VCaP (cell line): Measurements from ENCODE around the gene R3HDML.

Source experiments
- H3K27ac ChIP-seq: fragments of 450-650 bp; 2 replicates; pipeline ENCODE4 v1.5.1; 2017
- TF ChIP-seq, protein P1 (sequence below): fragments of 450-650 bp; conservative IDR thresholded peaks from 2 replicates; pipeline ENCODE4 v1.5.1; 2017; ENCODE audit warnings: mild to moderate bottlenecking, moderate library complexity

R3HDML gene

GRCh38 chr20:44301285-44301684 is 35.6 kb upstream of the R3HDML start:
- H3K27ac ChIP-seq, result no peak overlapping the region
- TF ChIP-seq, protein P1, sequence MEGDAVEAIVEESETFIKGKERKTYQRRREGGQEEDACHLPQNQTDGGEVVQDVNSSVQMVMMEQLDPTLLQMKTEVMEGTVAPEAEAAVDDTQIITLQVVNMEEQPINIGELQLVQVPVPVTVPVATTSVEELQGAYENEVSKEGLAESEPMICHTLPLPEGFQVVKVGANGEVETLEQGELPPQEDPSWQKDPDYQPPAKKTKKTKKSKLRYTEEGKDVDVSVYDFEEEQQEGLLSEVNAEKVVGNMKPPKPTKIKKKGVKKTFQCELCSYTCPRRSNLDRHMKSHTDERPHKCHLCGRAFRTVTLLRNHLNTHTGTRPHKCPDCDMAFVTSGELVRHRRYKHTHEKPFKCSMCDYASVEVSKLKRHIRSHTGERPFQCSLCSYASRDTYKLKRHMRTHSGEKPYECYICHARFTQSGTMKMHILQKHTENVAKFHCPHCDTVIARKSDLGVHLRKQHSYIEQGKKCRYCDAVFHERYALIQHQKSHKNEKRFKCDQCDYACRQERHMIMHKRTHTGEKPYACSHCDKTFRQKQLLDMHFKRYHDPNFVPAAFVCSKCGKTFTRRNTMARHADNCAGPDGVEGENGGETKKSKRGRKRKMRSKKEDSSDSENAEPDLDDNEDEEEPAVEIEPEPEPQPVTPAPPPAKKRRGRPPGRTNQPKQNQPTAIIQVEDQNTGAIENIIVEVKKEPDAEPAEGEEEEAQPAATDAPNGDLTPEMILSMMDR, result no peak

DNA sequence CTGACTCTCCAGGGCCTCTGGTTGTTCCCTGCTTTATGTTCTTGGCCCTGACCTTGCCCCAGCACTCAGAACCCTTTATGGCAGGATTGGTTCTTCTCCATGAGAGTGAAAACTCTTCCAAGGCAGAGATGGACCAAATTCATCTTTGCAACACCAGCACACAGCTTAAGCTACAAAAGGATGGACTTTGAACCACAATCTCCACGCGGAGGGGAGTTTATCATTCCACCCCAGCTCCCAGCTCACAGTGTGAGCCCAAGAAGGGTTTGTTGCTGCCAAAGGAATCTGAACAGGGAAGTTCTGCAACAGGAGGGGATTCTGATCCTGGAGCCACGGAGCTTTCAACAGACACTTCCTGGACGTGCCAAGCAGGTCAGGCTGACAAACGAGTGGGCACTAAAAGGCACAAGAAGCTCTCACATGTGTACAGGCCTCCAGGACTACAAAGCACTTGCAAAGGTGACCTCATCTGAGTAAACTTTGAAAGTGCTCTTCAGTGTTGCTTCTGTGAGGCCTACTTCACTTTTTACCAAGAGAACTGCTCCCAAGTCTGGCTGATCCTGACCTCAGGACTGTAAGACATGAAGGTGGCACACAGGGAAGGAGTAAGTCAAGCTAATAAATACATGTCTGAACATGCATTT is 34.7 kb upstream of the R3HDML start:
- TF ChIP-seq, protein P1, result no peak
- peak overlapping the region; percentile 48 for H3K27ac ChIP-seq

- TF ChIP-seq, protein P1, result no peak
- peak overlapping the region; percentile 48 for H3K27ac ChIP-seq
Observed at GRCh38 chr20:44302736-44303135, 34.1 kb upstream of the R3HDML start.

DNA sequence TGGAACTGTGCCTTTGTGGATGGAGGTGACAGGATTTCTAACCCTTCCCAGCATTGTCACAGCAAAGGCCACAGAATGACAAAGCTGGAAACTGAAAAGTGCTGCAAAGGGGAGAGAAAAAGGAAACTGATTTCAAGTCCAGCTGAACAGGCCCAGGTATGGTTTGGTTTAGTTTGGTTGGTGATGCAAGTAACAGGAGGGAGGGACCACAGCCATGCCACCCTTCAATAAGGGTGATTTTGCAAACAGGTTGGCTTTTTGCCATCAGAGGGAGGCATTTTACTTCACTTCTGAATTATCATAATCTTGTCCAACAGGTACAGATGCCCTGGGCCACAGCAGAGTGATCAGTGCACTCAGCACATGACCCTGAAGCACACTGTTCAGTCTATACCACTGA is 32.5 kb upstream of the R3HDML start:
- TF ChIP-seq, protein P1, result no peak
- no peak overlapping the region for H3K27ac ChIP-seq

- no peak overlapping the region for H3K27ac ChIP-seq
- TF ChIP-seq, protein P1, result no peak
Observed at GRCh38 chr20:44306927-44307326, 29.9 kb upstream of the R3HDML start.

GRCh38 chr20:44309763-44310663 is 26.8 kb upstream of the R3HDML start:
- TF ChIP-seq, protein P1, result no peak
- H3K27ac ChIP-seq, result peak overlapping the region; percentile 82; the same call in 1 of the 2 replicates
